ENCODE data around the gene ACSL4. TPM values are rescaled to one million over a fixed set of nuclear protein-coding genes. Genes with fewer than 3 reads are reported as not detected.
"Not testable (repeated sequence)": the region's sequence is repeated elsewhere in the genome, so short reads cannot be mapped to it uniquely, and the experiment has no call there.

ACSL4 gene
- total and polyA plus RNA-seq, 4 donors = 34.1 to 97.7 (median 62.2) TPM

DNA sequence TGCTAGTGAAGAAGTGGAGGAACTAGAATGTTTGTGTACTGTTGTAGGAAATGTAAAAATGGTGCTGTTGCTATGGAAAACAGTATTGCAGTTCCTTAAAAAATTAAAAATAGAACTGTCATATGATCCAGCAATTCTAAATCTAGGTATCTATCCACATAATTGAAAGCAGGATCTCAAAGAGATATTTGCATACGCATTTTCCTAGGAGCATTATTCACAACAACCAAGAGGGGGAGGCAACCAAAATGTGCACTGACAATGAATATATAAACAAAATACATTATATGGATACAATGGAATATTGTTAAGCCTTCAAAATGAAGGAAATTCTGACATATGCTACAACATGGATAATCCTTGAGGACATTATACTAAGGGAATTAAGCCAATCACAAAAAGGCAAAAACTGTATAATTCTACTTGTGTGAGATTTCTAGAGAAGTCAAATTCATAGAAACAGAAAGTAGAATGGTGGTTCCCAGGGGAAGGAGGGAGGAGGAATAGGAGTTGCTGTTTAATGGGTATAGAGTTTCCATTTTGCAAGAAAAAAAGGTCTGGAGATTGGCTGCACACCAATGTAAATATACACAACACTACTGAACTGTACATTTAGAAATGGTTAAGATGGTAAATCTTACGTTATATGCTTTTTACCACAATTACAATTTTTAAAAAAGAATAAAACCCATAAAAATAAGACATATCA, 72.5 kb downstream of the ACSL4 start:
- peaks cover 0 to 2% (median 0%) of the 10 kb centered on the region in 5 donors for H3K4me1 ChIP-seq (ENCODE audit: control insufficient read depth in 5 of 5, insufficient read depth in 5 of 5, low read length in 5 of 5)
- peaks cover 0 to 7% (median 4%) of the 10 kb centered on the region in 4 donors for H3K36me3 ChIP-seq (ENCODE audit: control insufficient read depth in 4 of 4, insufficient read depth in 4 of 4, low read length in 4 of 4)
- no peak overlapping the region for H3K9ac ChIP-seq (ENCODE audit: insufficient read depth in 1 of 2, low read length in 2 of 2)
- H3K9me3 ChIP-seq (ENCODE audit: control insufficient read depth in 4 of 4, insufficient read depth in 3 of 4, low read length in 3 of 4) = peaks cover 0 to 2% (median 0%) of the 10 kb centered on the region in 4 donors
- DNase-seq (no peak), ATAC-seq (ENCODE audit: insufficient read depth, low FRiP score) (no peak)
- H3K4me3 ChIP-seq = no peak overlapping the region
- TF ChIP-seq, protein P1, sequence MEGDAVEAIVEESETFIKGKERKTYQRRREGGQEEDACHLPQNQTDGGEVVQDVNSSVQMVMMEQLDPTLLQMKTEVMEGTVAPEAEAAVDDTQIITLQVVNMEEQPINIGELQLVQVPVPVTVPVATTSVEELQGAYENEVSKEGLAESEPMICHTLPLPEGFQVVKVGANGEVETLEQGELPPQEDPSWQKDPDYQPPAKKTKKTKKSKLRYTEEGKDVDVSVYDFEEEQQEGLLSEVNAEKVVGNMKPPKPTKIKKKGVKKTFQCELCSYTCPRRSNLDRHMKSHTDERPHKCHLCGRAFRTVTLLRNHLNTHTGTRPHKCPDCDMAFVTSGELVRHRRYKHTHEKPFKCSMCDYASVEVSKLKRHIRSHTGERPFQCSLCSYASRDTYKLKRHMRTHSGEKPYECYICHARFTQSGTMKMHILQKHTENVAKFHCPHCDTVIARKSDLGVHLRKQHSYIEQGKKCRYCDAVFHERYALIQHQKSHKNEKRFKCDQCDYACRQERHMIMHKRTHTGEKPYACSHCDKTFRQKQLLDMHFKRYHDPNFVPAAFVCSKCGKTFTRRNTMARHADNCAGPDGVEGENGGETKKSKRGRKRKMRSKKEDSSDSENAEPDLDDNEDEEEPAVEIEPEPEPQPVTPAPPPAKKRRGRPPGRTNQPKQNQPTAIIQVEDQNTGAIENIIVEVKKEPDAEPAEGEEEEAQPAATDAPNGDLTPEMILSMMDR (IDR thresholded peaks at IDR 0.05; ENCODE audit: control extremely low read depth, extremely low read depth) = no peak
- peaks cover 0 to 40% (median 3%) of the 10 kb centered on the region in 3 donors for H3K27me3 ChIP-seq (ENCODE audit: control insufficient read depth in 3 of 3, insufficient read depth in 3 of 3, low read length in 2 of 3)
- no peak overlapping the region for H3K27ac ChIP-seq (ENCODE audit: low read depth in 1 of 2, low read length in 1 of 2)
- 74 to 94% methylated on average over 2 of the region's 2 CpGs for WGBS, 2 donors

DNA sequence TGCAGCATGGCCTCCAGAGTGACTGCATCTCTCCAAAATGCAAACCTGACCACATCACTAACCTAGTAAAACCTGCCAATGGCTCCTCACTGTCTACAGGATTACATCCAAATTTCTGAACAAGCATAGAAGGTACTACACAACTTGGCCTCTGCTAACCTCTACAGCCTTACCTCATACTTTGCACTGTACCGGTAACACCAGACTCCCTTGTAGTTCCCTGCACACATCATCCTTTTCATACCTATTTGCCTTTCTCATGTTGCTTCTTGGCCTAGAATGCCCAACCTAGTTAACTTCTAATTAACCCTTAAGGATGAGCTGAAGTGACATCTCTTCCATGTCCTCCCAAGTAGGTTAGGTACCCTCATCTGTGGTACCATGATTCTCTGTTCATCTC, 74.7 kb downstream of the ACSL4 start:
- WGBS, 2 donors = 96 to 100% methylated on average over 1 of the region's 1 CpG
- ATAC-seq (ENCODE audit: insufficient read depth, low FRiP score) (no peak), DNase-seq (no peak)
- H3K27me3 ChIP-seq (ENCODE audit: control insufficient read depth in 3 of 3, insufficient read depth in 3 of 3, low read length in 2 of 3) = peaks cover 0 to 35% (median 3%) of the 10 kb centered on the region in 3 donors
- no peak overlapping the region for H3K27ac ChIP-seq (ENCODE audit: low read depth in 1 of 2, low read length in 1 of 2)
- no peak overlapping the region for H3K9ac ChIP-seq (ENCODE audit: insufficient read depth in 1 of 2, low read length in 2 of 2)
- H3K9me3 ChIP-seq (ENCODE audit: control insufficient read depth in 4 of 4, insufficient read depth in 3 of 4, low read length in 3 of 4) = peaks cover 0 to 2% (median 0%) of the 10 kb centered on the region in 4 donors
- H3K4me1 ChIP-seq (ENCODE audit: control insufficient read depth in 5 of 5, insufficient read depth in 5 of 5, low read length in 5 of 5) = peaks cover 0 to 2% (median 0%) of the 10 kb centered on the region in 5 donors
- no peak overlapping the region for H3K4me3 ChIP-seq
- TF ChIP-seq, protein P1 (IDR thresholded peaks at IDR 0.05; ENCODE audit: control extremely low read depth, extremely low read depth) = no peak
- peaks cover 0 to 7% (median 4%) of the 10 kb centered on the region in 4 donors for H3K36me3 ChIP-seq (ENCODE audit: control insufficient read depth in 4 of 4, insufficient read depth in 4 of 4, low read length in 4 of 4)

DNA sequence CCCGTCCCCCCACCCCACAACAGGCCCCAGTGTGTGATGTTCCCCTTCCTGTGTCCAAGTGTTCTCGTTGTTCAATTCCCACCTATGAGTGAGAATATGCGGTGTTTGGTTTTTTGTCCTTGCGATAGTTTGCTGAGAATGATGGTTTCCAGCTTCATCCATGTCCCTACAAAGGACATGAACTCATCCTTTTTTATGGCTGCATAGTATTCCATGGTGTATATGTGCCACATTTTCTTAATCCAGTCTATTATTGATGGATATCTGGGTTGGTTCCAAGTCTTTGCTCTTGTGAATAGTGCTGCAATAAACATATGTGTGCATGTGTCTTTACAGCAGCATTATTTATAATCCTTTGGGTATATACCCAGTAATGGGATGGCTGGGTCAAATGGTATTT, 75.7 kb downstream of the ACSL4 start:
- not testable (repeated sequence) for H3K36me3 ChIP-seq (ENCODE audit: control insufficient read depth in 4 of 4, insufficient read depth in 4 of 4, low read length in 4 of 4); DNase-seq; H3K4me3 ChIP-seq; H3K9me3 ChIP-seq (ENCODE audit: control insufficient read depth in 4 of 4, insufficient read depth in 3 of 4, low read length in 3 of 4); H3K9ac ChIP-seq (ENCODE audit: insufficient read depth in 1 of 2, low read length in 2 of 2); H3K27ac ChIP-seq (ENCODE audit: low read depth in 1 of 2, low read length in 1 of 2); H3K4me1 ChIP-seq (ENCODE audit: control insufficient read depth in 5 of 5, insufficient read depth in 5 of 5, low read length in 5 of 5); ATAC-seq (ENCODE audit: insufficient read depth, low FRiP score)
- H3K27me3 ChIP-seq (ENCODE audit: control insufficient read depth in 3 of 3, insufficient read depth in 3 of 3, low read length in 2 of 3) = peaks cover 0 to 28% (median 3%) of the 10 kb centered on the region in 3 donors
- WGBS, 2 donors = 88 to 100% methylated on average over 1 to 2 of the region's 4 CpGs

DNA sequence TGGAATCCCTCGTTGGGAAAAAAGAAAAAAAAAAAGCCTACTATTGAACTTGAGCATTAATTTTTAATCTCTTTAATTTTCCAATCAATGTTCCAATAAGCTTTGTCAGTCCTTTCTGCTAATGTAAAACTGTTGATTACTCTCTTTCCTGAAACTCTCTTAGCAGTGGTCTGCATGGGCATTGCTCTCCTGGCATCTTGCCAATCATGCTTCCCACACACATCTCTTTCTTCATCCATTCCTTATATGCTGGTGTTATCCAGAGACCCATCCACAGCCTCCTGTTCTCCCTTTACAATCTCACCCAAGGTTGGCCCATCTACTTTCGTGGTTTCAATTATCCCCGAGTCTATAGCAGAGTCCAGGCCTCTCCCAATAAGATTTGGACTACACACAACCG, 76.3 kb downstream of the ACSL4 start:
- Histone ChIP-seq H3K36me3 (ENCODE audit: control insufficient read depth in 4 of 4, insufficient read depth in 4 of 4, low read length in 4 of 4) (peaks cover 0 to 7% (median 2%) of the 10 kb centered on the region in 4 donors), H3K9me3 (ENCODE audit: control insufficient read depth in 4 of 4, insufficient read depth in 3 of 4, low read length in 3 of 4) (peaks cover 0 to 2% (median 0%) of the 10 kb centered on the region in 4 donors), H3K27me3 (ENCODE audit: control insufficient read depth in 3 of 3, insufficient read depth in 3 of 3, low read length in 2 of 3) (peaks cover 0 to 25% (median 3%) of the 10 kb centered on the region in 3 donors), H3K9ac (ENCODE audit: insufficient read depth in 1 of 2, low read length in 2 of 2) (no peak overlapping the region), H3K4me3 (no peak overlapping the region), H3K4me1 (ENCODE audit: control insufficient read depth in 5 of 5, insufficient read depth in 5 of 5, low read length in 5 of 5) (peaks cover 0 to 2% (median 0%) of the 10 kb centered on the region in 5 donors), H3K27ac (ENCODE audit: low read depth in 1 of 2, low read length in 1 of 2) (no peak overlapping the region)
- ATAC-seq (ENCODE audit: insufficient read depth, low FRiP score) = no peak
- TF ChIP-seq, protein P1 (IDR thresholded peaks at IDR 0.05; ENCODE audit: control extremely low read depth, extremely low read depth) = no peak
- 81 to 90% methylated on average over 4 of the region's 4 CpGs for WGBS, 2 donors
- DNase-seq = peak in 2 of 3 donors; percentile 8 to 33

All from lung (tissue), 12 donors.